GM19467 (cell line): Measurements from ENCODE around the gene IQCB1.
"Not testable (repeated sequence)": the region's sequence is repeated elsewhere in the genome, so short reads cannot be mapped to it uniquely, and the experiment has no call there.

Experiments
- ATAC-seq: cut with Tn5 transposase; IDR thresholded peaks from one replicate; pipeline ENCODE4 v1.9.1; 2021; ENCODE audit warnings: mild to moderate bottlenecking, moderate library complexity; ENCODE audit not compliant: unreplicated experiment

The IQCB1 gene

DNA sequence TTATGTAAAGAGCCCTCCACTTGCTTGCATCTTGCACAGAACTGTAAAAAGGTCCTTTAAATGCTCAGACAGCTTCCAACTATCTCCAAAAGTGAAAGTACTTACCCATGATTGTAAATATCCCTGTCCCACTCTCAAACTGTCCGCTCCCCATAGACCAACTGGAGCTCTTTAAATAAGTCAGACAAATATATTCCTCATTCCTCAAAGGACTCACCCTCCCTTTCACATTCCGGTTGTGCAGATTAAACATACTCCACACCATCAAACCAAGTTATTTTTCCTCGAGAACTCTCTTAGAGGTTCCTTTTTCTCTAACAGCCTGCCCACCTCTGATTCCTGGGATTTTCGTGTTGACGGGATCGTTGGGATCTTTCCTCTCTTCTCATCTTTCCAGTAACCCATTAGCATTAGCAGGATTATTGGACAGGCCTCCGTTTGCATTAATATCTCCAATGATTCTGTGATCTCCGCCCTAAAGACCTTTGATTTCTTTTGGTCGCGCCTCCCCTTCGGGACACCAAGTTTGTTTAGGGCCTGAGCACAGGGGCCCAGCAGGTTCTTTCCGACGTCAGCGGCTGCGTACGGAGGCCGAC is 86.1 kb downstream of the IQCB1 start:
- no peak for ATAC-seq

DNA sequence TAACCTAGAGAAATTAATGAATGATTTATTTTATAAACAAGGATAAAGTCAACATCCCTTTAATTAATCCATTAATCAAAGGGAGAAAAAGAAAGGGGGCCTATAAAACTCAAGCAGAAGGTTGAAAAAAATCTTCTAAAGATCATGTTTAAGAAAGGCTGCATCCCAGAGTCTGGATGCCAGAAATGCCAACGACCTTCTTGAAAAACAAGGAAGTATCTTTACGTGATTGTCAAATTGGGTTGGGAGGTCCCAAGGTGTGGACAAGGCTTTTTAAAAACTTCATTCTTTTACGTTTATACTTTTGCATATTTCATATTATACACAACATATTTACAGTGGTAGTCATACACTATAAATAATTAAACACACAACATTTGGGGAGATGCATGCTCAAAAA is 86.9 kb downstream of the IQCB1 start:
- no peak for ATAC-seq

DNA sequence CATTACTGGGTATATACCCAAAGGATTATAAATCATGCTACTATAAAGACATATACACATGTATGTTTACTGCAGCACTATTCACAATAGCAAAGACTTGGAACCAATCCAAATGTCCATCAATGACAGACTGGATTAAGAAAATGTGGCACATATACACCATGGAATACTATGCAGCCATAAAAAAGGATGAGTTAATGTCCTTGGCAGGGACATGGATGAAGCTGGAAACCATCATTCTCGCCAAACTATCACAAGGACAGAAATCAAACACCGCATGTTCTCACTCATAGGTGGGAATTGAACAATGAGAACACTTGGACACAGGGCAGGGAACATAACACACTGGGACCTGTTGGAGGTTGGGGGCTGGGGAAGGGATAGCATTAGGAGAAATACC is 91.8 kb downstream of the IQCB1 start:
- ATAC-seq, result not testable (repeated sequence)

DNA sequence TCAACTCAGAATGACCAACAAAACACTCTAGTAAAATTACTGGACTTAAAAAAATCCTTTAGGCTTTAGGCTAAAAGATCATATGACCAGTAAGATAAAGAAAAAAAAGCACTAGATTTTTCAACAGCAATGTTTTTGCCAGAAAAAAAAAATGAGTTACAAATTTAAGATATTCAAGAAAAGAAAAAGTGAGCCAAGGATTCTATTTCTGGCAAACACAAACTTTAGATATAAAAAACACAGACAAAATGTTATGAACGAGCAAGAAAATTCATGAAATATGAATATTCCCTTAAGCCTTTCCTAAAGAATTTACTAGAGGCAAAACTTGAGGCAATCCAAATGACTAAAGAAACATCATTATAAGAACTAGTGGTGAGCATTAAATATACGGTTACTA is 94.0 kb downstream of the IQCB1 start:
- ATAC-seq, result no peak

DNA sequence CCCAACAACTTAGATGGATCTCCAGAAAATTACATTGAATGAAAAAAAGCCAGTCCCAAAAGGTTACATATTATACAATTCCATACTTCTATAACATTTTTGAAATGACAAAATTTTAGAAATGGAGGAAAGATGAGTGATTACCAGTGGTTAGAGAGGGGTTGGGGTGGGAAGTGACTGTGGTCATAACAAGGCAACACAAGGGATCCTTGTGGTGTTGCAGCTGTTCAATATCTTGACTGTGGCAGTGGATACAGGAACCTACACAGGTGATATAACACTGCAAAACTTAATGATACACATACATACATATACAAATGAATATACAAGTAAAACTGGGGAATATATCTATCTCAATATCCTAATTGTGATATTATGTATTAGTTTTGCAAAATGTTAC is 95.0 kb downstream of the IQCB1 start:
- no peak for ATAC-seq

DNA sequence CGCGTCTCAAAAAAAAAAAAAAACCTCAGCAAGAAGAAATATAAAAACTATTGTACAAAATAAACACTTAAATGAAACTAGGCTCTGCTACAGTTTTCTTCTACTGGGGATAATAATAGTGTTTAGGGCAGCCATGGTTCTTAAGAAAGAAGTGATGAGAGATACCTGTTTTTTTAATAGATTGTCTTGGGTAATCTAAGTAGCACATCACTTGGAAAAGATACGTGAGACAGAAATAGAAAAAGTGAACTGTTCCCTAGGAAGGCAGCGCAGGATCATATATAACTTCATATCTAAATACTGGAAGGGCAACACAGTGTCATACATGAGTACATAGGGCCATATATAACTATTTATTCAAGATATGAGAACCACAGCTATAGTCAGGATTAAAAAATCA is 97.2 kb downstream of the IQCB1 start:
- no peak for ATAC-seq

DNA sequence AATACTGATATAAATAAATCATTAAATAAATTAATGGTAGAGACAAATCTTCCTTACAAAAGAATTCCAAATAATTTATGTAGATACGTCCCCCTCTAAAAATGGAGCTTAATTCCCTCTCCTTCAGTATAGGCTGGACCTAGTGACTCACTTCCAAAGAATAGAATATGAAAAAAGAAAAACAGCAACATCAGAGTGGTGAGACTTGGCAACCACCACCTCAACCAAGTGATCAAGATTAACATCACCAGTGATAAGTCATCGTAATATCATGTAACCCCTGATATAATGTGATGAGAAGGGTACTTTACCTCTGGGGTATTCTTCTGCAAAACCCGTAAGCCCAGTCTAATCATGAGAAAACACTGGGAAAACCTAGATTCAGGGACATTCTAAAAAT is 98.7 kb downstream of the IQCB1 start:
- no peak for ATAC-seq

DNA sequence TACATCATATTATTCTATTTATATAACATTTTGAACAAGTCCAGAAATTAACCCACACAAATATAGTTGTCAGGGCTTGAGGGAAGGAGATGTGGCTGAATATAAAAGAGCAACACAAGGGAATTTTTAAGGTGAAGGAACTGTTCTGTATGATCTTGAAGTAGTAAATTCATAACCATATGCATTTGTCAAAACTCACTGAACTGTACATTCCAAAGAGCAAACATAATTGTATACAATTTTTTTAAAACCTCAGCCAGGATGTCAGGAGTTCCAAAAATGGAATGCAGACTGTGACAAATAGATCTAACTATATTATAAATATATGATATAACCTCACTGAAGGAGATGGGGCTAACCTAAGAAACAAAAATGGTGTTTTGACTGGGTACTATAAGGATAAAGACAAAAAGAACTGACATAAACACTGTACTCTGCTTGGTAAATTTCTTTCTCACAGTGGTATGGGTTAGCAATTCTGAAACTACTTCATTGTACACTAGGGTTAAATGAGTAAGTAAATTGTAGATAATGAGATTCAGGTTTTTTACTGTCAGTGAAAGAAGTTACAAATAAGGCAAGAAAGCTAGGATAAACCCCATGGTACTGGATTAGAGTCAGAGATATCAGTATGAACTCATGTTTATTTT is 99.7 kb downstream of the IQCB1 start:
- ATAC-seq, result peak; percentile 90

DNA sequence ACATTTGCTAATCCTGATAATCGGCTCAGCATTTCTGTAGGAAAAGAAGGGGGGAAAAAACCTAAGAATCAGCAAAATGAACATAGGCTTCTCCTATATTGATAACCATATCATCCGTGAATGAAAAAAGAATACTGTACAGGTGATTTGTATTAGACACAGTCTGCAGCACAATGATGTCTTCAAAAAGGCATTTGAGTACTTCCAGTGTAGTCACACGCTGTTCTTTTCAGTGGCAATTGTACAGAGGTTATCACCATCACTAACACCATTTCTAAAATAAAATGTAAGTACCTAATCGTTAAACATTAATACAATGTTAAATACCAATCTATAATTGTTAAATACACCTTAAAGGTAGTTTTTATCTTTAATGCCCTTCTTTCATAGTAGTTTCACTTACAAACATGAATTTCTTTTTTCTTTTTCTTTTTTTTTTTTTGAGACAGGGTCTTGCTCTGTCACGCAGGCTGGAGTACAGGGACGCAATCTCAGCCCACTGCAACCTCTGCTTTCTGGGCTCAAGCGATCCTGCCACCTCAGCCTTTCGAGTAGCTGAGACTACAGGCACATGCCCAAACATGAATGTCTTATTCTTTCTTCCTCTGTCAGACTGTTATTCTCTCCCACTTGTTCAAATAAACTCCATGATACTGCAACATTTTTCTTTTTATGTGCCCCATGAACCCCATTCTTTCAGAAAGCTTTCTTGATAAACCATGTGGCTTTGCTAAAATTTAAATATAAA is 103.7 kb downstream of the IQCB1 start:
- ATAC-seq, result no peak

DNA sequence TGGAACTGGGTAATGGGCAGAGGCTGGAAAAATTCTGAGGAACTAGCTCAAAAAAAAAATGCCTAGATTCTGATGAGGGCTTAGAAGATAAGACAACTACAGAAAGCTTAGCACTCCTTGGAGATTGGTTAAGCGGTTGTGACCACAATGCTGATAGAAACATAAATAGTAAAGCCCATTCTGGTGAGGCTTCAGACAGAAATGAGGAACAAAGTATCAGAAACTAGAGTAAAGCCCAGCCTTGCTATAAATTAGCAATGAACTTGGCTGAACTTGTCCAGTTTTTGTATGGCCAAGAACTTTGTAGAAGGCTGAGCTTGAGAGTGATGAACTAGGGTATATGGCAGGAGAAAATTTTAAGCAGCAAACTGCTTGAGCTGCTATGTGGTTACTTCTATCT is 110.7 kb downstream of the IQCB1 start:
- peak; percentile 66 for ATAC-seq

DNA sequence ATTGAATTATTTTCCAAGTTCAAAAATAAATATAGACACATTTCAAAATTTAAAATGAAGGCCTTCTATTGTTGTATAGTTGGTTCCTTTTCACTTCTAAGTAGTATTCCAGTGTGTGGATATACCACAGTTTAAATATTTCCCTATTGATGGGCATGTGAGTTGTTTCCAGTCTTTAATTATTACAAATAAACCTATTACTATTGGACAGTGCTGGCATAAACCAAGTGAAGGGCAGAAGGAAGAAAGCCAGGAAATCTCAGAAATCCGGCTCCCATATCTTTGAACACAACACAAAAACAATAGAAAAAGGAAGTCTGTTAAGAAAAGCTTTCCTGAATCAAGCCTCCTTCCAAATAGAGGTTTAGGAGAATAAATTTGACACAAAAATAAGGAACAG is 111.4 kb downstream of the IQCB1 start:
- no peak for ATAC-seq

DNA sequence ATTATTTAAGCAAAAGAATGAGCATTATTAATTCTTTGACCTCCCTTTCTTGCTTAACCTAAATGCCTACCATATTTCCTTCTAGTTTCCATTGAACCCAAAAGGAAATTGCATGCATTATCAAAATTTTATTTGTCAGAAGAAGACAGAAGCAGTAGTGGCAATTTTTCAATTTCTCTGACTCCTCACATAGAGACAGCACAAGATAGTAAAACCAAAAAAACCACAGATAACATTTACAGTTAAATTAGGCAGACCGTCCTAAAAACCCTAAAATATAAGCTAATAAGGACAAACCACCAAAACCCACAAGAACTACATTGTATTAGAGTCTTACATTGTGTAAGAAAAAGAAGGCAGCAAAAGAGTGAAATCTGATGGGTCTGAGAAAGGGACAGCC is 112.4 kb downstream of the IQCB1 start:
- ATAC-seq, result no peak

DNA sequence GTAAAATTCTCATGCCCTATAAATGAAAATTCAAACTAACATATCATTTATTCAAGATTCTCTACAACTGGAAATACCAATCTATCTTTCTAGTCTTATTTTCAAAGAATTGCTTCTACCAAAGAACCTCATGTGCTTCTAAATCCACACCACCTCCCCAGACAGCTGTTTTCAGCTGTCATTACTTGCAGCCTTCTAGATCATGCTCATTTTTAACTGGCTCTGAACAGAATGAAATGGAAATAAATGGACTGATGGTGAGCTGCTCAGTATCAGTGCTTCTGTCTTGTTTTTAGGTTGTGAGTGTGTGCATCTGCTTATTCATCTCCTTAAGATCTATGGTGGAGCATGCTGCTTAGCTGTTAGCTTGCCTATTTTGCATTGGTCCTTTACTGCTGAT is 114.7 kb downstream of the IQCB1 start:
- ATAC-seq, result no peak
